Breast epithelium (tissue), 4 donors: ENCODE data around the gene SSH2. TPM values are rescaled to one million over a fixed set of nuclear protein-coding genes. Genes with fewer than 3 reads are reported as not detected.

Experiments
- DNase-seq, 2 donors: peaks; one replicate each; pipeline ENCODE4 v3.0.0-alpha.2; 2019; ENCODE audit warnings: low spot score in 2 of 2
- H3K27ac ChIP-seq, 2 donors: fragments of 200-600 bp; sonication (generic) in 1 of 2; one replicate each; pipeline ENCODE4 v1.5.1; 2016 to 2019; ENCODE audit warnings: mild to moderate bottlenecking in 1 of 2
- H3K27me3 ChIP-seq, 2 donors: fragments of 200-600 bp; sonication (generic) in 1 of 2; one replicate each; pipeline versions ENCODE4 v1.5.1 to v1.6.0; 2017 to 2019; ENCODE audit warnings: control low read depth in 1 of 2, mild to moderate bottlenecking in 1 of 2
- H3K36me3 ChIP-seq: fragments of 200-600 bp; one replicate; pipeline ENCODE4 v1.5.1; 2019
- H3K4me1 ChIP-seq, 2 donors: fragments of 200-600 bp; sonication (generic); one replicate each; pipeline ENCODE4 v1.5.1; 2016 to 2019; ENCODE audit warnings: control low read depth in 1 of 2
- H3K4me3 ChIP-seq, 3 donors: fragments of 200-600 bp; sonication (generic); 1 replicate in 2 of 3; 2 replicates in 1 of 3; pipeline ENCODE4 v1.5.1; 2016 to 2019; ENCODE audit warnings: mild to moderate bottlenecking in 3 of 3, moderate library complexity in 2 of 3
- H3K9me3 ChIP-seq, 2 donors: fragments of 200-600 bp; sonication (generic) in 1 of 2; one replicate each; pipeline ENCODE4 v1.5.1; 2016 to 2019; ENCODE audit warnings: control low read depth in 1 of 2
- POLR2A ChIP-seq: fragments of 450-650 bp; IDR thresholded peaks from one replicate; pipeline ENCODE4 v1.6.1; 2016; ENCODE audit warnings: antibody characterized with exemption, mild to moderate bottlenecking, moderate library complexity
- POLR2AphosphoS5 ChIP-seq, 3 donors: sonication (generic); formaldehyde crosslinking; IDR thresholded peaks; one replicate each; pipeline ENCODE4 v1.6.1; 2017; ENCODE audit warnings: antibody characterized with exemption in 3 of 3
- intact Hi-C: fragments of 100-400 bp; cut with DNase I; formaldehyde crosslinking; loops from one replicate; pipeline ENCODE4 v1.15.1; 2023; ENCODE audit warnings: low total_unique reads
- total RNA-seq, 3 donors: library from RNA; depleted of rRNA; stranded (reverse); fragments of >200 nt; gene quantifications; one replicate each; pipeline ENCODE4 v1.1.0, GENCODE V29; 2016
- TF ChIP-seq, protein P1 (sequence below), 3 donors: fragments of 450-650 bp; IDR thresholded peaks; one replicate each; pipeline ENCODE4 v1.5.1; 2016 to 2017; ENCODE audit warnings: antibody characterized with exemption in 3 of 3, mild to moderate bottlenecking in 3 of 3, moderate library complexity in 3 of 3

SSH2 gene
- total RNA-seq, 3 donors from 2014 or later, result 23.0 to 64.2 (median 25.9) TPM

DNA sequence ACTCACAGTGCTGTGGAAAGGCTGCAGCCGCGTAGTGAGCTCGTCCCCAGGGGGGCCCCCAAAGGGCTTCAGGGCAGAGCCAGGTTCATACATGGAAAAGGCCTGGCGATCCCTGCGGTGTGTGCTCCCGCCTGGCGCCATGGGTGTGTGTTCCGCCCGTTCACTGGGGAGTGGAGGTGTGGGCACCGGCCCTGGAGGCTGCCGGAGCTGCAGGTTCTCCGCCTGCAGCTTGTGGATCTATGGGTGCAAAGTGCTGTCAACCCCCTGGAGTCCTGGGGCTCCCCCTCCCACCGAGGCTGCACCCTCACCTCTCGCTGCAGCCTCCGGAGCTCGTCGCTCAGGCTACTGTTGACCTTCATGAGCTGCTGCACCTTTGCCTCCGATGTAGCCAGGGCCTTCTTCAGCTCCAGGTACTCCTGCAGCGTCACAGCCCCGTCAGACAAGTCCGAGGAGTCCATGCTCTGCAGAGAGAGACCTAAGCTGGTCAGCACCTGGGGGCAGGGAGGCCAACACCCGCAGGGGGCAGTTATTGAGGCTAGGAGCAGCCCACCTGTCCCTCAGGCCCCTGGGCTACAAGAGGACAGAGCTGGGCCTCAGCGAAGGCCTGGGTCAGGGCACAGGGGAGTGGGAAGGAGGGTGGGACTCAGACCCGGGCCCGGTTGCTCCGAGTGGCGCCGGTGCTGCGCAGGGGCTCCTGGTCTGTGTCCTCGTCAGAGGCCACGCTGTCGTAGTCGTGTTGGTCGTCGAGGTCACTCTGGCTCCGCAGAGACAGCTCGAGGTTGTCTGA lies 353.6 kb downstream of the SSH2 start:
- intact Hi-C loops, result no loop called here
- TF ChIP-seq, protein P1, sequence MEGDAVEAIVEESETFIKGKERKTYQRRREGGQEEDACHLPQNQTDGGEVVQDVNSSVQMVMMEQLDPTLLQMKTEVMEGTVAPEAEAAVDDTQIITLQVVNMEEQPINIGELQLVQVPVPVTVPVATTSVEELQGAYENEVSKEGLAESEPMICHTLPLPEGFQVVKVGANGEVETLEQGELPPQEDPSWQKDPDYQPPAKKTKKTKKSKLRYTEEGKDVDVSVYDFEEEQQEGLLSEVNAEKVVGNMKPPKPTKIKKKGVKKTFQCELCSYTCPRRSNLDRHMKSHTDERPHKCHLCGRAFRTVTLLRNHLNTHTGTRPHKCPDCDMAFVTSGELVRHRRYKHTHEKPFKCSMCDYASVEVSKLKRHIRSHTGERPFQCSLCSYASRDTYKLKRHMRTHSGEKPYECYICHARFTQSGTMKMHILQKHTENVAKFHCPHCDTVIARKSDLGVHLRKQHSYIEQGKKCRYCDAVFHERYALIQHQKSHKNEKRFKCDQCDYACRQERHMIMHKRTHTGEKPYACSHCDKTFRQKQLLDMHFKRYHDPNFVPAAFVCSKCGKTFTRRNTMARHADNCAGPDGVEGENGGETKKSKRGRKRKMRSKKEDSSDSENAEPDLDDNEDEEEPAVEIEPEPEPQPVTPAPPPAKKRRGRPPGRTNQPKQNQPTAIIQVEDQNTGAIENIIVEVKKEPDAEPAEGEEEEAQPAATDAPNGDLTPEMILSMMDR (IDR thresholded peaks at IDR 0.05), result no peak
- TF ChIP-seq POLR2A, result no peak
- TF ChIP-seq POLR2AphosphoS5 (IDR thresholded peaks at IDR 0.05), result no peak
- no peak overlapping the region for H3K27ac ChIP-seq
- H3K36me3 ChIP-seq, result peaks cover 17% of the 10 kb centered on the region
- no peak for DNase-seq
- H3K4me3 ChIP-seq, result no peak overlapping the region
- no peaks in the 10 kb centered on the region for H3K9me3 ChIP-seq
- peaks cover 0 to 4% of the 10 kb centered on the region in 2 donors for H3K4me1 ChIP-seq
- H3K27me3 ChIP-seq, result no peaks in the 10 kb centered on the region

Other genes with a start within 250 kb of the SSH2 start
- gene EFCAB5, start 11.4 kb upstream of the SSH2 start, total RNA-seq, result under 1 TPM in 2 of 3 donors, not detected in 1; 0.29 to 0.80 TPM
- gene NSRP1, start 186.6 kb upstream of the SSH2 start, total RNA-seq, result 10 to 100 TPM; 26.6 to 37.0 (median 29.4) TPM